Measurements from ENCODE around the gene PRPF6. TPM values are rescaled to one million over a fixed set of nuclear protein-coding genes. Genes with fewer than 3 reads are reported as not detected.

The PRPF6 gene
- polyA plus RNA-seq, 1 experiment = 38.5 TPM

DNA sequence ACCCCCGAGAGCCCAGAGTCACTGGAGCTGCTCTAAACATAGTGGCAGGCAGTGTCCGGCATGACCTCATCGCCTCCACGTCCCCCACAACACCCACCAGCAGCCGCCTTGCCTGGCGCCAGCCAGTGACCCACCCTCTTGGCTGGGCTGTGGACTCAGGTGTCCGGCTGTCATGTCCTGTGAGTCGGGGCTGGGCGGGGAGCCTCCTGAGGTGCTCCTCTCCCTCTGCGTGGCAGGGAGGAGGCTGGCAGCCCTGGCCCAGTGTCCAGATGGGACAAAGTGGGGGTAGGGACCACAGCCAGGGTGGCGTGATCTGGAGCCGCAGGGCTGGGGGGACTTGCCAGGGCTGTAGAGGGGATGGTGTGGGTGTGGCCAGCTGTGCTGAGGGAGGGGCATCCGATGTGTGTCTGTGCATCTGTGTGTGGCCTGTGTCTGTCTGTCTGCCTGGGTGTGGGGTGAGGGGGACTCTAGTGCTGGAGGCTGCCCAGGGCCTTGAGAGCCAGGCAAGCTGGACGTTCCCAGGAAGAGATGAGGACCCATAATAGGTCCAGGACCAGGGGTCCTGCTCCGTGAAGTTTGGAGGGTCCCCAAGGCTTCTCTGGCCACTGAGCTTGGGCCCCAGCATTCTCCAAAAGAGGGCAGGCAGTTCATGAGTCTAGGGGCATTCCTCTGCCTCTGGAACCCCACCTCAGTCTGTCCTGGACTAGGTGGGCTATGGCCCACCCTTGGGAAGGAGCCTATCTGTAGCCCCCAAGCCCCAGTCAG, 70.8 kb downstream of the PRPF6 start:
- Histone ChIP-seq H3K27me3 (ENCODE audit: control insufficient read depth, insufficient read depth, low read length) (peaks cover 50% of the 10 kb centered on the region), H3K27ac (ENCODE audit: low read depth, low read length) (no peak overlapping the region), H3K4me3 (ENCODE audit: low read depth, low read length) (no peak overlapping the region), H3K9me3 (ENCODE audit: control insufficient read depth, insufficient read depth, low read length) (no peaks in the 10 kb centered on the region; the same call in 1 of the 2 replicates)
- no peak for DNase-seq (ENCODE audit: low read depth, low spot score)
- ChIA-PET POLR2A (interaction anchor here (0.6 kb wide), 2 partner anchors 73 to 424 kb away, joined by 4 to 7 read pairs; no protein-coding TSS in a partner anchor), CTCF (interaction anchor here (1.3 kb wide), 1 partner anchor 32 kb away, joined by 3 read pairs; no protein-coding TSS in a partner anchor)
- no peak for TF ChIP-seq CTCF (IDR thresholded peaks at IDR 0.05; ENCODE audit: low read depth, low read length)

DNA sequence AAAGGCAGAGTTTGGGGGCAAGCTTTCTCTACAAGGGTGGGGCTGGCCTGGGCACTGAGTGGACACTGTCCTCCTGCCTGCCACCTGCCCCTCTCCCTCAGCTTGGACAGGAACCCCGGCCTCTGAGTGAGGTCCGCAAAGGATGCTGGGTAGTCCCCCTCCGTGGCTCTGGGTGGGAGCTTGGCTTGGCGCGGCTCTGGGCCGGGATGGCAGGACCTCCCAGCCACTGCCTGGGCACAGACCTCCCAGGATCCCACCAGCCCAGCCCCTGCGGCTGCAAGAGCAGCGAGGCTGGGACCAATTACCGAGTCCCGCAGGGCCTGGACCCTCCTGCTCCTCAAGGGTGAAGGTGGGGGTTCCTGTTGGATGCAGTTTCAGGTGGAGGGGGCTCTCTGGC, 71.4 kb downstream of the PRPF6 start:
- POLR2A ChIA-PET = interaction anchor here (0.6 kb wide), 2 partner anchors 72 to 424 kb away, joined by 4 to 7 read pairs; no protein-coding TSS in a partner anchor
- no peak for TF ChIP-seq CTCF (IDR thresholded peaks at IDR 0.05; ENCODE audit: low read depth, low read length)
- CTCF ChIA-PET = interaction anchor here (1.3 kb wide), 1 partner anchor 31 kb away, joined by 3 read pairs; no protein-coding TSS in a partner anchor
- Histone ChIP-seq H3K4me3 (ENCODE audit: low read depth, low read length) (no peak overlapping the region), H3K27me3 (ENCODE audit: control insufficient read depth, insufficient read depth, low read length) (peaks cover 48% of the 10 kb centered on the region), H3K9me3 (ENCODE audit: control insufficient read depth, insufficient read depth, low read length) (no peaks in the 10 kb centered on the region; the same call in 1 of the 2 replicates), H3K27ac (ENCODE audit: low read depth, low read length) (no peak overlapping the region)
- no peak for DNase-seq (ENCODE audit: low read depth, low spot score)

DNA sequence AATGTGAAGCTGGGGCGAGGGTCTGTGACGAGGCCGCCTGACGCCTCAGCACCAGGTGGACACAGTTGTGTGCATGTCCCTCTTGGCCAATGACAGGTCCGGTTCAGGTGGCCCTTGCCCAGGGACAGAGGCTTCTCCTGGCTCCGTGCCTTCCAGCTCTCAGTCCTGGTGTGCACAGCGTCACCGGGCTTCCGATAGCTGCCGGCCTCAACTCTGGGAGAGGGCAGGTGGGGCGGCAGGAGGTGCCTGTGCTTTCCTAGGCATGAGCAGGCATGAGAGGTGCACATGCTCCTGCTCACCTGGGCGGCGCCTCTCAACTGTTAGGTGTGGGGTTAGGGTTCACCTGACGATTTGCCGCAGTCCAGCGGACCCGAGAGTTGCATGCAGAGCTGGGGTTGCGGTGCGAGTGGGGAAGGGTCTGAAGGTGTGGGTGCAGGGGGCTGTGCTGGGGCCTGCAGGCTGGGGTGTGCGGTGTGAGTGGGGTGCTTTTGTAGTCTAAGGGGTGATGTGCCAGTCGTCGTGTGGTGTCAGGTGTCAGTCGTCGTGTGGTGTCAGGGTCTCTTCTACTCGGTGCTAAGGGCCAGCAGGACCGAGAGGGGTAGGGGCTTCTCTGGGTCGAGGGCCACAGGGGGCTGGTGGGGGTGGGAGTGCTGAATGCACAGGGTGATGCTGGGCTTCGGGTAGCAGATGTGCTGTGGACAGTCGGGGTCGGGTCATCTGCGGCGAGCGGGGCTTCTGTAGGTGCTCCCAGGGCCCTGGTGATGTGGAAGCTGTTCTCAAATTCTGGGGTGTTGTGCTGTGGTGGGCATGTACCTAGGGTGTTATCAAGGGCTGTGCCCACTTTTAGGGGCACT, 72.3 kb downstream of the PRPF6 start:
- Histone ChIP-seq H3K4me3 (ENCODE audit: low read depth, low read length) (no peak overlapping the region), H3K27ac (ENCODE audit: low read depth, low read length) (no peak overlapping the region), H3K27me3 (ENCODE audit: control insufficient read depth, insufficient read depth, low read length) (peaks cover 42% of the 10 kb centered on the region), H3K9me3 (ENCODE audit: control insufficient read depth, insufficient read depth, low read length) (no peaks in the 10 kb centered on the region; the same call in 1 of the 2 replicates)
- ChIA-PET POLR2A (no interaction called here), CTCF (interaction anchor here (1.2 to 1.3 kb wide), 2 partner anchors 14 to 30 kb away, joined by 3 to 4 read pairs; no protein-coding TSS in a partner anchor)
- no peak for TF ChIP-seq CTCF (IDR thresholded peaks at IDR 0.05; ENCODE audit: low read depth, low read length)
- no peak for DNase-seq (ENCODE audit: low read depth, low spot score)

DNA sequence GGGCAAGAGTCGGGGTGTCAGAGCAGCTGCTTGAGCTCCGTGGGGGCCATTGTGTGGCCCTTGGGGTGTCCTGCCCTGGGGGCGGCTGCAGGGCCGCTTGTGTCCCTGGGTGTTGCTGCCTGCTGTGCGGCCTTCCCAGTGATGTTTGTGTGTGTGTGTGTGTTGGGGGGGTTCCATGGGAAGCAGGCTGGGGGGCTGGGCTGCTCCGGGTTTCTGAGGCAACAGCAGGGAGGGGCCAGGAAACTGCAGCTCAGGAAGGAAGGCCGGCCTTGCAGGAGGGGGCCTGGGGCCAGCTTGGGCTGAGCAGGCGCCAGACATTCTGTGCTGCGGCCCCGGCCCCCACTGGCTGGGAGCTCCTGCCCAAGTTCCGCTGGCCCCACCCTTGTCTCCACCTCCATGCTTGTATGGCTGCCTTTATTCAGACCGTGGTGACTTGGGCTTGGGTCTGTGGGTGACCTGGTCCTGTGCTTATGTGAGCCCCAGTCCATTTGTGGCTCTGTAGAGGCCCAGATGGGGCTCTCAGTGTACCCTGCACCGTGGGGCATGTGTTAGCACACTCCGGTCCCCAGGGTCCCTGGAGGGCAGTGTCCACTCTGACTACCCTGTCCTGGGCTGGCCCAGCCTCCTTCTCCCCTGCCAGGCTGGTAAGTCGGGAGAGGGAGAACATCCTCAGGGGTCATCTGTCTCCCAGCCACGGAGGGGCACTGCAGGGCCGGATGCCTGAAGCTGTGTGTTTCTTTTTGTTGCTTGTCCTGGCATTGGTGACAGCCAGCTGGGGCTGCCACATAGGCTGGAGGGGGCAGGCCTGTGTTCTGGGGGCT, 73.1 kb downstream of the PRPF6 start:
- ChIA-PET CTCF (interaction anchor here (0.6 to 1.2 kb wide), 2 partner anchors 13 to 15 kb away, joined by 3 to 4 read pairs; no protein-coding TSS in a partner anchor), POLR2A (interaction anchor here (0.8 kb wide), 1 partner anchor 28 kb away, joined by 3 read pairs; no protein-coding TSS in a partner anchor)
- Histone ChIP-seq H3K9me3 (ENCODE audit: control insufficient read depth, insufficient read depth, low read length) (no peaks in the 10 kb centered on the region; the same call in 1 of the 2 replicates), H3K27me3 (ENCODE audit: control insufficient read depth, insufficient read depth, low read length) (peaks cover 42% of the 10 kb centered on the region), H3K27ac (ENCODE audit: low read depth, low read length) (no peak overlapping the region), H3K4me3 (ENCODE audit: low read depth, low read length) (no peak overlapping the region)
- DNase-seq (ENCODE audit: low read depth, low spot score) = no peak
- TF ChIP-seq CTCF (IDR thresholded peaks at IDR 0.05; ENCODE audit: low read depth, low read length) = peak; percentile 28; the same call in 1 of the 2 replicates
